Stimulated activated CD8-positive, alpha-beta memory T cell treated with anti-CD3 and anti-CD28 coated beads, Interleukin-15, amount 100 ng/mL, for 24 hours (primary cell): ENCODE data around the gene SECTM1.

Experiments used
- DNase-seq: peaks from one replicate; pipeline ENCODE4 v3.0.0-alpha.2; 2020; ENCODE audit warnings: low read depth

The SECTM1 gene

DNA sequence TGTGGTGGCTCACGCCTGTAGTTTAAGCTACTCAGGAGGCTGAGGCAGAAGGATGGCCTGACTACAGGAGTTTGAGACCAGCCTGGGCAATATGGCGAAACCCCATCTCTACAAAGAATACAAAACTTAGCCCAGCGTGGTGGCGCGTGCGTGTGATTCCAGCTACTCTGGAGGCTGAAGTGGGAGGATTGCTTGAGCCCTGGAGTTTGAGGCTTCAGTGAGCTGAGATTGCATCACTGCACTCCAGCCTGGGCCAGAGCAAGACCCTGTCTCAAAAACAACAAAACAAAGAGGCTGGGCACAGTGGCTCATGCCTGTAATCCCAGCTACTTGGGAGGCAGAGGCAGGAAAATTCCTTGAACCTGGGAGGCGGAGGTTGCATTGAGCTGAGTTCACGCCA, 53.0 kb downstream of the SECTM1 start:
- no peak for DNase-seq

- no peak for DNase-seq
Observed at GRCh38 chr17:82278786-82279391, 54.7 kb downstream of the SECTM1 start.

- no peak for DNase-seq
Observed at GRCh38 chr17:82278308-82278707, 55.3 kb downstream of the SECTM1 start.

- no peak for DNase-seq
Observed at GRCh38 chr17:82277851-82278250, 55.7 kb downstream of the SECTM1 start.

- no peak for DNase-seq
Observed at GRCh38 chr17:82276938-82277337, 56.6 kb downstream of the SECTM1 start.

- DNase-seq, result no peak
Observed at GRCh38 chr17:82275326-82275725, 58.2 kb downstream of the SECTM1 start.

GRCh38 chr17:82274134-82275020, 59.2 kb downstream of the SECTM1 start:
- DNase-seq, result no peak

- DNase-seq, result peak; percentile 97
Observed at GRCh38 chr17:82273327-82274133, 60.0 kb downstream of the SECTM1 start, which contains the start of gene CSNK1D. Gene CSNK1D (minus strand): TSS chr17:82273700. CDS start chr17:82273381, 319 bp downstream.

DNA sequence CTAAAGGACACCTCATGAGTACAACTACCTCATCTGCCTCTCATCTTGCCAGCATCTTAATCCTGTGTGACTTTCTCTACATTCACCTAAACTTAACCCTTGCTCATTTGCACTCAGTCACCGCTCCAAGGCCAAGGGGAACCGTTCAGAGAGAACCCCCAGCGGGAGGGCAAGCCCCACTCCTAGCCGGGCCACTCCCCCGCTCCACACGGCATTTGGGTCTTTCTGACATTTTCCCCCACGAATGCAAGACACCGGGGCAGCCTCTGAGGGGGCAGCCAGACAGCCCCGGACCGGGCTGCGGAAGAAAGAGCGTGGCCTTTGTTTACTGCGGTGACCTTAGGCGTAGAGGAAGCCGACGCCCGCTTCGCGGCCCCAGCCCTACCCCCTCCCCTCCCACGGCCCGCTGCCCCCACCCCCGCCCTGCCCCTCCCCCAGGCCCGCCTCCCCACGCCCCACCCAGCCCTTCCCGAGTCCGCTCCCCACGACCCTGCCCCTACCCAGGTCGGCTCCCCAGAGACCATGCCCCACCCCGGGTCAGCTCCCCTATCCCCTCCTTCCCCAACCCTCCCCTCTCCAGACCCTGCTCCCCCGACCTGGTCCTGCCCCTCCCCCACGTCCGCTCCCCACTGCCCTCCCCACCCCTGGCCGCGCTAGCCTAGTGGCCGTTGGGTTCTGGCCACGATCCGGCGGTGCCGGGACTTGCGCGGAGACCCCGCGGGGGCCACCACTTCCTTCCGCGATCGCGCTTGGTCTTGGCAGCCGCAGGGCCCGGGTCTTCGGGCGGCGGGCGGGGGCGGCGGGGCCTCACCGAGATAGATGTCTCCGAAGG, 60.9 kb downstream of the SECTM1 start:
- DNase-seq, result no peak

DNA sequence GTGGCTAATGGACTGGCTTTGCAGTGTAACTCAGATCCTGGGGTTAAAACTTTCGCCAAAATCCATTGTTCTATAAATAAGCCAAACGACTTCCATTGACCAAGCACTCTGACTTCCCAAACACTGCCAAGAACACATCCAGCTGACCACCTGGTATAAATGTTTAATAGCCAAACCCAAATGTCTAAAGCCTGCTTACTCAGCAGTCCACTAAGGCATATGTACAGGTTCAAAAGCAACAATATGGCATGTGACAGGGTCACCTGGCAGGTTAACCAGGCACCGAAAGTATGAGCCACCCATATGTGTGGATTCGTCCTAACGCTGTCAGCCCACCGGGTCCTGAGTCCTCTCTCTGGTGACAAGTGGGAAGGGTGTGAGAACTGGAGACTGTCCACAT, 62.2 kb downstream of the SECTM1 start:
- no peak for DNase-seq
